GM21619 (cell line): Measurements from ENCODE around the gene CDC27.
"Not testable (repeated sequence)": the region's sequence is repeated elsewhere in the genome, so short reads cannot be mapped to it uniquely, and the experiment has no call there.

ENCODE experiments used
- ATAC-seq: cut with Tn5 transposase; IDR thresholded peaks from one replicate; pipeline ENCODE4 v1.9.1; 2021; ENCODE audit not compliant: unreplicated experiment

Gene CDC27

GRCh38 chr17:47073629-47074028, 115.5 kb downstream of the CDC27 start:
- ATAC-seq, result not testable (repeated sequence)

DNA sequence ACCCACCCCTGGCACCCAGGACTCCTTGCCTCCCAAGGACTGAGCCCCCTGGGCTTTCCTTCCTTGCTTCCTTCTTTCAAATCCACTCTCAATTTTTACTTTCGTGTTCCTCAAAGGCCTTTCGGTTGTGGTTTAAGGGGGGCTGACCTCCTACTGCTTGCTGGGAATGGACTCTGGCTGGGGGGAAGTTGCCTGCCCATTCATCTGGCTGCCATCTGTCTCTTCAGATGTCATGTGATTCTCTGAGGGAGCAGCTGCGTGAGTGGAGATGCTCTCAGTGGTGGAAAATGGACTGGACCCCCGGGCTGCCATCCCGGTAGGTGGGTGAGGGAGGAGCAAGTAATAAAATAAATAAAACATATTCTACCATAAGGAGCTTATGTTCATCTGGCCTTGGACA, 116.2 kb downstream of the CDC27 start:
- no peak for ATAC-seq

GRCh38 chr17:47071171-47071570, 117.9 kb downstream of the CDC27 start:
- not testable (repeated sequence) for ATAC-seq

DNA sequence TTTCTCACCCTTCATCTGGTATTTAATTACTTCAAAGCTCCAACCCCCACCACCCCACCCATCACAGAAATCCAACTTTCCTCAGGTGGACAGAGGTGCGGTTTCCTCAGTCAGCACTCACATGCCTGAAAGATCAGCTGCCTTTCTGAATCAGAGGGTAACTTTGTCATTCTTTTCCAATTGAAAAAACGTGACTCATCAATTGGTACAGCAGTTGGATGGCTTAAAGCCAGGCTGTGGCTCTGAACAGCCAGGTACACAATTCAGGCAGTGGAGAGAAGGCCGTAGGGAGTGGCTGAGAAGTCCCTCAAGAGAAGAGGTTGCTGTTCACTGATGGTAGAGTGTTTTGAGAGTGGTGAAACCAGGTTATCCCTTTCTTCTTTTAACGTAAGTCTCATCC, 118.8 kb downstream of the CDC27 start:
- ATAC-seq, result not testable (repeated sequence)
